ENCODE results near the gene REXO5.

DNA sequence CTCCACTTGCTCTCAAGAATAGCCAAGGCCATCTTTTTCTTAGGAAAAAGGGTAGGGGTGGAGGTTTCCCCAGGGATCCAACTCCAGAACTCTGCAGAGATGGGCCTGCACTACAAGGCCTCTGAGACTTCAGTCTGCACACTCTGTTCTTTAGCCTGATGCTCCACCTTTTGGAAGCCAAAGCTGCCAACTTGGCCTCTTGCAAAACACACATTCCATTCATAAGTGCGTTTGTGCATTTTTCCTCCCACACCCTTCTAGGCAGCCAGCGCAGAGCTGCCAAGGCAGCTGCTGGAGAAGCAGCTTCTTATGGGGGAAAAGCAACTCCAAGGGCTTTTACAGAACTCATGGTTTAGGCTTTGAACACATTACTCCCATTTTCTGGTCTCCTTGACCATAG lies 45.3 kb downstream of the REXO5 start:
- TF ChIP-seq, protein P1, sequence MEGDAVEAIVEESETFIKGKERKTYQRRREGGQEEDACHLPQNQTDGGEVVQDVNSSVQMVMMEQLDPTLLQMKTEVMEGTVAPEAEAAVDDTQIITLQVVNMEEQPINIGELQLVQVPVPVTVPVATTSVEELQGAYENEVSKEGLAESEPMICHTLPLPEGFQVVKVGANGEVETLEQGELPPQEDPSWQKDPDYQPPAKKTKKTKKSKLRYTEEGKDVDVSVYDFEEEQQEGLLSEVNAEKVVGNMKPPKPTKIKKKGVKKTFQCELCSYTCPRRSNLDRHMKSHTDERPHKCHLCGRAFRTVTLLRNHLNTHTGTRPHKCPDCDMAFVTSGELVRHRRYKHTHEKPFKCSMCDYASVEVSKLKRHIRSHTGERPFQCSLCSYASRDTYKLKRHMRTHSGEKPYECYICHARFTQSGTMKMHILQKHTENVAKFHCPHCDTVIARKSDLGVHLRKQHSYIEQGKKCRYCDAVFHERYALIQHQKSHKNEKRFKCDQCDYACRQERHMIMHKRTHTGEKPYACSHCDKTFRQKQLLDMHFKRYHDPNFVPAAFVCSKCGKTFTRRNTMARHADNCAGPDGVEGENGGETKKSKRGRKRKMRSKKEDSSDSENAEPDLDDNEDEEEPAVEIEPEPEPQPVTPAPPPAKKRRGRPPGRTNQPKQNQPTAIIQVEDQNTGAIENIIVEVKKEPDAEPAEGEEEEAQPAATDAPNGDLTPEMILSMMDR (IDR thresholded peaks at IDR 0.05) = no peak
- TF ChIP-seq POLR2A (IDR thresholded peaks at IDR 0.05) = no peak

Data from lower leg skin (tissue), 3 donors.